SK-N-SH (cell line): ENCODE measurements around the gene MYO1F. TPM values are rescaled to one million over a fixed set of nuclear protein-coding genes. Genes with fewer than 3 reads are reported as not detected.

ENCODE experiments used
- CTCF ChIA-PET: fragments of 300-600, 350-600 bp; formaldehyde crosslinking; extraction: SDS; loops from one replicate; lab custom pipeline; 2021; lab: Yijun Ruan, JAX
- POLR2A ChIA-PET: fragments of 350-600 bp; sonication (Branson Sonifier 250); formaldehyde crosslinking; extraction: SDS; loops from one replicate; lab custom pipeline; 2020; ENCODE audit warnings: antibody characterized with exemption, inconsistent platforms; lab: Yijun Ruan, JAX
- DNase-seq: peaks from one replicate; pipeline ENCODE4 v3.0.0; 2012
- H2AFZ ChIP-seq: fragments of 200-600 bp; sonication (generic); 2 replicates; pipeline ENCODE4 v1.8.1; 2016; ENCODE audit warnings: antibody characterized with exemption, mild to moderate bottlenecking, low read depth
- H3F3A ChIP-seq: fragments of 200-600 bp; sonication (generic); replicated peaks from 2 replicates; pipeline ENCODE3; 2016; ENCODE audit warnings: antibody characterized with exemption, mild to moderate bottlenecking; ENCODE audit not compliant: insufficient read depth
- H3K27ac ChIP-seq, 2 experiments: fragments of 200-500 bp in 1 of 2; fragments of 200-600 bp in 1 of 2; sonication (Bioruptor generic) in 1 of 2; sonication (generic), shearing (Covaris generic) in 1 of 2; 2 replicates each; pipeline versions ENCODE4 v1.5.1 to v1.6.1; 2014 to 2016; ENCODE audit warnings: low read depth in 2 of 2, inconsistent platforms in 1 of 2, low read length in 1 of 2, mild to moderate bottlenecking in 1 of 2, mixed read lengths in 1 of 2
- H3K27me3 ChIP-seq: fragments of 200-600 bp; sonication (generic), shearing (Covaris generic); 2 replicates; pipeline ENCODE4 v1.6.1; 2016; ENCODE audit warnings: mixed run types; ENCODE audit not compliant: insufficient read depth
- H3K36me3 ChIP-seq, 2 experiments: fragments of 200-500 bp in 1 of 2; fragments of 200-600 bp in 1 of 2; sonication (Bioruptor generic) in 1 of 2; sonication (generic) in 1 of 2; replicated peaks in 1 of 2; 2 replicates each; pipeline versions ENCODE3 to v1.5.1; 2014 to 2016; ENCODE audit warnings: low read length in 1 of 2, mild to moderate bottlenecking in 1 of 2; ENCODE audit not compliant: insufficient read depth in 2 of 2, control insufficient read depth in 1 of 2
- H3K4me1 ChIP-seq, 2 experiments: fragments of 200-500 bp in 1 of 2; fragments of 200-600 bp in 1 of 2; sonication (Bioruptor generic) in 1 of 2; sonication (generic), shearing (Covaris generic) in 1 of 2; 2 replicates each; pipeline versions ENCODE4 v1.5.1 to v1.6.1; 2014 to 2016; ENCODE audit warnings: low read depth in 1 of 2, low read length in 1 of 2, mixed run types in 1 of 2; ENCODE audit not compliant: insufficient read depth in 2 of 2, control insufficient read depth in 1 of 2
- H3K4me2 ChIP-seq: fragments of 200-600 bp; sonication (generic), shearing (Covaris generic); 2 replicates; pipeline ENCODE4 v1.6.1; 2017; ENCODE audit warnings: mixed run types
- H3K4me3 ChIP-seq, 2 experiments: fragments of 200-500 bp in 1 of 2; fragments of 200-600 bp in 1 of 2; sonication (Bioruptor generic) in 1 of 2; sonication (generic), shearing (Covaris generic) in 1 of 2; 2 replicates each; pipeline versions ENCODE4 v1.5.1 to v1.8.1; 2014 to 2016; ENCODE audit warnings: low read depth in 2 of 2, inconsistent platforms in 1 of 2, low read length in 1 of 2, mild to moderate bottlenecking in 1 of 2, mixed read lengths in 1 of 2, moderate library complexity in 1 of 2
- H3K79me2 ChIP-seq: fragments of 200-600 bp; sonication (generic); 2 replicates; pipeline ENCODE4 v1.8.1; 2017; ENCODE audit warnings: mild to moderate bottlenecking; ENCODE audit not compliant: insufficient read depth
- H3K9ac ChIP-seq: fragments of 200-600 bp; sonication (generic); 2 replicates; pipeline ENCODE4 v1.6.1; 2017; ENCODE audit warnings: mixed run types
- H3K9me2 ChIP-seq: fragments of 200-600 bp; sonication (generic); 2 replicates; pipeline ENCODE4 v1.6.1; 2017; ENCODE audit warnings: mixed run types
- H3K9me3 ChIP-seq: fragments of 200-600 bp; sonication (generic); 2 replicates; pipeline ENCODE4 v1.6.1; 2017; ENCODE audit warnings: mixed run types, mild to moderate bottlenecking, moderate library complexity
- H4K20me1 ChIP-seq: fragments of 200-600 bp; sonication (generic); 2 replicates; pipeline ENCODE4 v1.6.1; 2017; ENCODE audit warnings: mild to moderate bottlenecking, mixed run types; ENCODE audit not compliant: insufficient read depth
- CHD2 ChIP-seq: fragments of 150-350 bp; IDR thresholded peaks from 2 replicates; pipeline ENCODE4 v1.6.1; 2018; ENCODE audit warnings: low read length; ENCODE audit not compliant: partially characterized antibody
- ELF1 ChIP-seq: IDR thresholded peaks from 2 replicates; pipeline ENCODE4 v1.4.0; 2012
- EZH2phosphoT487 ChIP-seq: fragments of 200-600 bp; sonication (generic); IDR thresholded peaks from 2 replicates; pipeline ENCODE4 v1.6.1; 2017; ENCODE audit warnings: low read depth, mixed run types, mild to moderate bottlenecking, antibody characterized with exemption, moderate library complexity, borderline replicate concordance
- FOSL2 ChIP-seq: IDR thresholded peaks from 2 replicates; pipeline ENCODE4 v1.4.0; 2012; ENCODE audit warnings: low read depth, mild to moderate bottlenecking, moderate library complexity, borderline replicate concordance
- FOXJ3 ChIP-seq: sonication (generic); formaldehyde crosslinking; IDR thresholded peaks from 2 replicates; pipeline ENCODE4 v1.5.1; 2020; ENCODE audit warnings: mild to moderate bottlenecking, missing genetic modification reagents
- JUND ChIP-seq: IDR thresholded peaks from 2 replicates; pipeline ENCODE4 v1.4.0; 2012
- MEF2A ChIP-seq: IDR thresholded peaks from 2 replicates; pipeline ENCODE4 v1.4.0; 2012; ENCODE audit warnings: low read depth, borderline replicate concordance
- MXI1 ChIP-seq: IDR thresholded peaks from 2 replicates; pipeline ENCODE4 v1.6.1; 2012; ENCODE audit warnings: mild to moderate bottlenecking, low read depth, low read length, improper control_type of control experiment
- NFIC ChIP-seq: IDR thresholded peaks from 2 replicates; pipeline ENCODE4 v1.4.0; 2012; ENCODE audit warnings: borderline replicate concordance
- POLR2AphosphoS5 ChIP-seq: IDR thresholded peaks from 2 replicates; pipeline ENCODE4 v1.6.1; 2012; ENCODE audit warnings: low read depth, low read length
- RAD21 ChIP-seq: IDR thresholded peaks from 2 replicates; pipeline ENCODE4 v1.6.1; 2012; ENCODE audit warnings: mild to moderate bottlenecking, low read length
- RCOR1 ChIP-seq: fragments of 150-350 bp; IDR thresholded peaks from 2 replicates; pipeline ENCODE4 v1.6.1; 2017; ENCODE audit warnings: antibody characterized with exemption, low read length
- SIN3A ChIP-seq: IDR thresholded peaks from 2 replicates; pipeline ENCODE4 v1.6.1; 2012; ENCODE audit warnings: low read depth, mild to moderate bottlenecking, low read length, moderate library complexity, borderline replicate concordance
- SMC3 ChIP-seq: IDR thresholded peaks from 2 replicates; pipeline ENCODE4 v1.6.1; 2012; ENCODE audit warnings: low read depth, low read length, improper control_type of control experiment
- TCF12 ChIP-seq: IDR thresholded peaks from 2 replicates; pipeline ENCODE4 v1.4.0; 2012
- USF1 ChIP-seq: IDR thresholded peaks from 2 replicates; pipeline ENCODE4 v1.4.0; 2012; ENCODE audit warnings: low read depth, borderline replicate concordance
- WGBS: methylation state at CpG from one replicate; pipeline ENCODE4 v1.1.6; 2017; ENCODE audit warnings: low lambda C conversion rate; 5-methylcytosine and 5-hydroxymethylcytosine counted together
- polyA plus RNA-seq, 3 experiments: library from polyadenylated mRNA; depleted of rRNA; stranded (reverse); fragments of >200 nt; gene quantifications; 2 replicates each; pipeline ENCODE4 v1.2.3, GENCODE V29; 2012
- TF ChIP-seq, protein P1 (sequence below): fragments of 150-350 bp; IDR thresholded peaks from 2 replicates; pipeline ENCODE4 v1.6.1; 2016; ENCODE audit warnings: mild to moderate bottlenecking, low read depth, low read length
- TF ChIP-seq, protein P2 (sequence below): fragments of 200-600 bp; sonication (generic); IDR thresholded peaks from 2 replicates; pipeline ENCODE4 v1.6.1; 2017; ENCODE audit warnings: antibody characterized with exemption, mild to moderate bottlenecking, moderate library complexity
- TF ChIP-seq, protein P3 (sequence below): IDR thresholded peaks from 2 replicates; pipeline ENCODE4 v1.4.0; 2012; ENCODE audit warnings: low read depth, borderline replicate concordance
- TF ChIP-seq, protein P4 (sequence below): IDR thresholded peaks from 2 replicates; pipeline ENCODE4; 2012

The MYO1F gene
- polyA plus RNA-seq, 1 of the 3 experiments (the other 2 are of a cell fraction), result 0.51 TPM

DNA sequence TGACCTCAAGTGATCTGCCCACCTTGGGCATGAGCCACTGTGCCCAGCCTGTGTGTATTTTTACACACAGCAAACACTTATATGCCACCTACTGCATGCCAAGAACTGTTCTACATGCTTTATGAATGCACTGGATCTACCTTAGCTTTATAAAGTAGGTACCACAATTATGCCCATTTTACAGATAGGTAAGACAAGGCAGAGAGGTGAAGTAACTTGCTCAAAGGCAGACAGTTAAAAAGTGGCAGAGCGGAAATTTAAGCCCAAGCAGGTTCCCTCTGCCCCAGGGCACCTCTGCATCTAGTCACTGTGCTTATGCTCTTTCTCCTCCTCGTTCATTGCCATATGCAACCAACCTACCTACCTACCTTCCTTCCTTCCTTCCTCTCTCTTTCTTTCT is 22.8 kb upstream of the MYO1F start:
- ChIA-PET CTCF (interaction anchor here (1.2 to 2.5 kb wide), 2 partner anchors 14 to 20 kb away, joined by 3 to 17 read pairs; no protein-coding TSS in a partner anchor), POLR2A (no interaction called here)

More for the DNA sequence above, 22.8 kb upstream of the MYO1F start:
- TF ChIP-seq NFIC (no peak), MEF2A (no peak), ELF1 (no peak), CHD2 (no peak), FOSL2 (no peak), TCF12 (no peak), RCOR1 (no peak), SMC3 (no peak), FOXJ3 (CRISPR knock-in tag) (no peak), POLR2AphosphoS5 (no peak), MXI1 (no peak), RAD21 (no peak), USF1 (no peak), EZH2phosphoT487 (no peak), JUND (no peak), SIN3A (no peak)
- TF ChIP-seq, protein P1, sequence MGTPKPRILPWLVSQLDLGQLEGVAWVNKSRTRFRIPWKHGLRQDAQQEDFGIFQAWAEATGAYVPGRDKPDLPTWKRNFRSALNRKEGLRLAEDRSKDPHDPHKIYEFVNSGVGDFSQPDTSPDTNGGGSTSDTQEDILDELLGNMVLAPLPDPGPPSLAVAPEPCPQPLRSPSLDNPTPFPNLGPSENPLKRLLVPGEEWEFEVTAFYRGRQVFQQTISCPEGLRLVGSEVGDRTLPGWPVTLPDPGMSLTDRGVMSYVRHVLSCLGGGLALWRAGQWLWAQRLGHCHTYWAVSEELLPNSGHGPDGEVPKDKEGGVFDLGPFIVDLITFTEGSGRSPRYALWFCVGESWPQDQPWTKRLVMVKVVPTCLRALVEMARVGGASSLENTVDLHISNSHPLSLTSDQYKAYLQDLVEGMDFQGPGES, result no peak
- TF ChIP-seq, protein P2, sequence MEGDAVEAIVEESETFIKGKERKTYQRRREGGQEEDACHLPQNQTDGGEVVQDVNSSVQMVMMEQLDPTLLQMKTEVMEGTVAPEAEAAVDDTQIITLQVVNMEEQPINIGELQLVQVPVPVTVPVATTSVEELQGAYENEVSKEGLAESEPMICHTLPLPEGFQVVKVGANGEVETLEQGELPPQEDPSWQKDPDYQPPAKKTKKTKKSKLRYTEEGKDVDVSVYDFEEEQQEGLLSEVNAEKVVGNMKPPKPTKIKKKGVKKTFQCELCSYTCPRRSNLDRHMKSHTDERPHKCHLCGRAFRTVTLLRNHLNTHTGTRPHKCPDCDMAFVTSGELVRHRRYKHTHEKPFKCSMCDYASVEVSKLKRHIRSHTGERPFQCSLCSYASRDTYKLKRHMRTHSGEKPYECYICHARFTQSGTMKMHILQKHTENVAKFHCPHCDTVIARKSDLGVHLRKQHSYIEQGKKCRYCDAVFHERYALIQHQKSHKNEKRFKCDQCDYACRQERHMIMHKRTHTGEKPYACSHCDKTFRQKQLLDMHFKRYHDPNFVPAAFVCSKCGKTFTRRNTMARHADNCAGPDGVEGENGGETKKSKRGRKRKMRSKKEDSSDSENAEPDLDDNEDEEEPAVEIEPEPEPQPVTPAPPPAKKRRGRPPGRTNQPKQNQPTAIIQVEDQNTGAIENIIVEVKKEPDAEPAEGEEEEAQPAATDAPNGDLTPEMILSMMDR, result no peak
- TF ChIP-seq, protein P3, sequence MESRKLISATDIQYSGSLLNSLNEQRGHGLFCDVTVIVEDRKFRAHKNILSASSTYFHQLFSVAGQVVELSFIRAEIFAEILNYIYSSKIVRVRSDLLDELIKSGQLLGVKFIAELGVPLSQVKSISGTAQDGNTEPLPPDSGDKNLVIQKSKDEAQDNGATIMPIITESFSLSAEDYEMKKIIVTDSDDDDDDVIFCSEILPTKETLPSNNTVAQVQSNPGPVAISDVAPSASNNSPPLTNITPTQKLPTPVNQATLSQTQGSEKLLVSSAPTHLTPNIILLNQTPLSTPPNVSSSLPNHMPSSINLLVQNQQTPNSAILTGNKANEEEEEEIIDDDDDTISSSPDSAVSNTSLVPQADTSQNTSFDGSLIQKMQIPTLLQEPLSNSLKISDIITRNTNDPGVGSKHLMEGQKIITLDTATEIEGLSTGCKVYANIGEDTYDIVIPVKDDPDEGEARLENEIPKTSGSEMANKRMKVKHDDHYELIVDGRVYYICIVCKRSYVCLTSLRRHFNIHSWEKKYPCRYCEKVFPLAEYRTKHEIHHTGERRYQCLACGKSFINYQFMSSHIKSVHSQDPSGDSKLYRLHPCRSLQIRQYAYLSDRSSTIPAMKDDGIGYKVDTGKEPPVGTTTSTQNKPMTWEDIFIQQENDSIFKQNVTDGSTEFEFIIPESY, result no peak
- TF ChIP-seq, protein P4, sequence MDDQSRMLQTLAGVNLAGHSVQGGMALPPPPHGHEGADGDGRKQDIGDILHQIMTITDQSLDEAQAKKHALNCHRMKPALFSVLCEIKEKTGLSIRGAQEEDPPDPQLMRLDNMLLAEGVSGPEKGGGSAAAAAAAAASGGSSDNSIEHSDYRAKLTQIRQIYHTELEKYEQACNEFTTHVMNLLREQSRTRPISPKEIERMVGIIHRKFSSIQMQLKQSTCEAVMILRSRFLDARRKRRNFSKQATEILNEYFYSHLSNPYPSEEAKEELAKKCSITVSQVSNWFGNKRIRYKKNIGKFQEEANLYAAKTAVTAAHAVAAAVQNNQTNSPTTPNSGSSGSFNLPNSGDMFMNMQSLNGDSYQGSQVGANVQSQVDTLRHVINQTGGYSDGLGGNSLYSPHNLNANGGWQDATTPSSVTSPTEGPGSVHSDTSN, result no peak
- Histone ChIP-seq H3K4me3 (no peak overlapping the region), H2AFZ (no peak overlapping the region), H3K9ac (no peak overlapping the region), H3K4me1 (no peaks in the 10 kb centered on the region), H3K79me2 (no peaks in the 10 kb centered on the region), H3F3A (no peaks in the 10 kb centered on the region), H3K27ac (no peak overlapping the region), H3K9me2 (no peaks in the 10 kb centered on the region), H3K27me3 (no peaks in the 10 kb centered on the region), H4K20me1 (no peaks in the 10 kb centered on the region), H3K4me2 (no peak overlapping the region), H3K9me3 (no peaks in the 10 kb centered on the region), H3K36me3 (no peaks in the 10 kb centered on the region)
- 77% methylated on average over 2 of the region's 2 CpGs for WGBS
- DNase-seq, result no peak
